DOHH2 (cell line): ENCODE measurements around the gene GLCE.

ENCODE experiments used
- H3F3A ChIP-seq: fragments of 200-600 bp; sonication (generic), shearing (Covaris generic); 2 replicates; pipeline ENCODE4 v1.6.0; 2016; ENCODE audit warnings: antibody characterized with exemption, mild to moderate bottlenecking; ENCODE audit not compliant: control insufficient read depth, insufficient read depth
- H3K27ac ChIP-seq: fragments of 200-600 bp; sonication (generic); 2 replicates; pipeline ENCODE4 v1.5.1; 2014; ENCODE audit warnings: low read depth, mild to moderate bottlenecking, low read length, moderate library complexity
- H3K27me3 ChIP-seq: fragments of 200-600 bp; sonication (generic); 2 replicates; pipeline ENCODE4 v1.6.1; 2014; ENCODE audit warnings: mild to moderate bottlenecking, low read length, mixed read lengths; ENCODE audit not compliant: control insufficient read depth
- H3K36me3 ChIP-seq: fragments of 200-600 bp; sonication (generic); 2 replicates; pipeline ENCODE4 v1.6.1; 2014; ENCODE audit warnings: mild to moderate bottlenecking, low read length, moderate library complexity, mixed read lengths; ENCODE audit not compliant: control insufficient read depth
- H3K4me1 ChIP-seq: fragments of 200-600 bp; sonication (generic); 2 replicates; pipeline ENCODE4 v1.6.1; 2014; ENCODE audit warnings: mild to moderate bottlenecking, low read length, mixed read lengths; ENCODE audit not compliant: control insufficient read depth
- H3K4me2 ChIP-seq: fragments of 200-600 bp; sonication (generic); 2 replicates; pipeline ENCODE4 v1.6.0; 2014; ENCODE audit warnings: mild to moderate bottlenecking, low read length, moderate library complexity
- H3K4me3 ChIP-seq: fragments of 200-600 bp; sonication (generic); 2 replicates; pipeline ENCODE4 v1.5.1; 2014; ENCODE audit warnings: mild to moderate bottlenecking, low read length, mixed read lengths
- H3K79me2 ChIP-seq: fragments of 200-600 bp; sonication (generic); 2 replicates; pipeline ENCODE4 v1.6.1; 2014; ENCODE audit warnings: mild to moderate bottlenecking, low read length, mixed read lengths; ENCODE audit not compliant: control insufficient read depth
- H3K9me2 ChIP-seq: fragments of 200-600 bp; sonication (generic); replicated peaks from 2 replicates; pipeline ENCODE4 v1.6.1; 2014; ENCODE audit warnings: mild to moderate bottlenecking, low read length, mixed read lengths; ENCODE audit not compliant: control insufficient read depth
- H3K9me3 ChIP-seq: fragments of 200-600 bp; sonication (generic); 2 replicates; pipeline ENCODE4 v1.6.1; 2014; ENCODE audit warnings: antibody characterized with exemption, low read length, mixed read lengths; ENCODE audit not compliant: control insufficient read depth, insufficient read depth
- H4K20me1 ChIP-seq: fragments of 200-600 bp; sonication (generic); 2 replicates; pipeline ENCODE4 v1.6.0; 2014; ENCODE audit warnings: low read depth, mild to moderate bottlenecking, antibody characterized with exemption, low read length, moderate library complexity; ENCODE audit not compliant: control insufficient read depth, insufficient read depth
- CTCF ChIP-seq: fragments of 200-600 bp; sonication (generic); IDR thresholded peaks from one replicate; pipeline ENCODE4 v1.5.1; 2014; ENCODE audit warnings: antibody characterized with exemption, mild to moderate bottlenecking, low read depth, low read length; ENCODE audit not compliant: poor library complexity, severe bottlenecking
- EZH2phosphoT487 ChIP-seq: fragments of 200-600 bp; sonication (generic); IDR thresholded peaks from 2 replicates; pipeline ENCODE4 v1.6.1; 2017; ENCODE audit warnings: borderline replicate concordance, mild to moderate bottlenecking, antibody characterized with exemption, low read length, moderate library complexity, mixed read lengths

GLCE gene

DNA sequence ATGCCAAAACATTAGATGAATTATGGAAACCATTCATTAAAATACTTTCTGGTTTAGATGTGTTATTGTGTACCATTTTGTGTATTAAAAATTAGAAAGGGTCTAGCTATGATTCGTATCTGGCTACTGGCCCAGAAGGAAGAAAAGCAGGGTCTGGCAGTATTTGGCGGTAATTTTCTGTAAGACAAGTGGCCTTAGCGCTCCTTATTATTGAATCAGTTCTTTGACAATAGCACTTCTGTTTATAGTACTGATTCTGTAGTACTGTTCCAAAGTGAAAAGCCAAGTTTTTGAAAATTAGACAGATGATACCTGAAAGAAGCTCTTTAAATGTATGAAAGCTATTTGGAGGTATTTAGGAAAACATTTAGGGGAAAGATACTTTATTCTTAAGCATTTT, 10.2 kb downstream of the GLCE start:
- Histone ChIP-seq H3K79me2 (peaks cover 13% of the 10 kb centered on the region), H3K27me3 (no peaks in the 10 kb centered on the region), H4K20me1 (no peaks in the 10 kb centered on the region), H3K4me3 (no peak overlapping the region), H3K36me3 (no peaks in the 10 kb centered on the region), H3K4me2 (no peak overlapping the region), H3K27ac (no peak overlapping the region), H3F3A (no peaks in the 10 kb centered on the region), H3K9me3 (no peaks in the 10 kb centered on the region), H3K9me2 (no peaks in the 10 kb centered on the region), H3K4me1 (peaks cover 4% of the 10 kb centered on the region)
- no peak for TF ChIP-seq CTCF
- TF ChIP-seq EZH2phosphoT487: no peak

- no peaks in the 10 kb centered on the region for H3K27me3 ChIP-seq
- H3K9me2 ChIP-seq: no peaks in the 10 kb centered on the region
- H3F3A ChIP-seq: no peaks in the 10 kb centered on the region
- no peak overlapping the region for H3K4me2 ChIP-seq
- H3K4me3 ChIP-seq: no peak overlapping the region
- peaks cover 2% of the 10 kb centered on the region; the same call in 1 of the 2 replicates for H3K79me2 ChIP-seq
- no peaks in the 10 kb centered on the region for H3K9me3 ChIP-seq
- no peak overlapping the region for H3K27ac ChIP-seq
- TF ChIP-seq CTCF (no peak), EZH2phosphoT487 (no peak)
- H4K20me1 ChIP-seq: no peaks in the 10 kb centered on the region
- no peaks in the 10 kb centered on the region for H3K36me3 ChIP-seq
- no peaks in the 10 kb centered on the region for H3K4me1 ChIP-seq
These were observed 12.4 kb downstream of the GLCE start for GRCh38 chr15:69172847-69173246.

DNA sequence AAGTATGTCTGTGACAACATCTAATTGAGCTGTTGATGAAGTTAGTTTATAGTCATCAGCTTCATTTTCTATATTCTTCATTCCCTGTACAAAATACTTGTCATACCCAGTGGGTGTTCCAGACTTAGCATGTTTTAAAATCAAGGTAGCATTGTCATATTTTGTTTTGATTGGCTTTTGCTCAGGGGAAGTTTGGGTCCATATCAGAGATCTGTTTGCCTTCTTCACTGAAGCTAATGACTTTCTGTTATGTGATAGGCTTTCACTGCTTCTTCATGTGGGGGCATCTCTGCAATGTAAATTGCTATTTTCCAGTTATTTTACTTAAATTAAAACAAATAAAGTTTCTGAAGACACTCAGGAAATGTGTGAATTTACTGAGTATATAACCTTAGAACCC, 15.1 kb downstream of the GLCE start:
- Histone ChIP-seq H3K4me2 (no peak overlapping the region), H3K36me3 (no peaks in the 10 kb centered on the region), H3K9me3 (no peaks in the 10 kb centered on the region), H3K4me3 (no peak overlapping the region), H3K27ac (no peak overlapping the region), H3K27me3 (no peaks in the 10 kb centered on the region), H3K79me2 (0 out of 2 replicates have a peak, but pooled peaks cover 2% of the 10 kb centered on the region), H3K9me2 (no peaks in the 10 kb centered on the region), H3F3A (no peaks in the 10 kb centered on the region), H3K4me1 (no peaks in the 10 kb centered on the region), H4K20me1 (no peaks in the 10 kb centered on the region)
- no peak for TF ChIP-seq EZH2phosphoT487
- no peak for TF ChIP-seq CTCF

- H3K36me3 ChIP-seq: no peaks in the 10 kb centered on the region
- no peaks in the 10 kb centered on the region for H3K9me2 ChIP-seq
- no peak overlapping the region for H3K4me3 ChIP-seq
- no peaks in the 10 kb centered on the region for H3F3A ChIP-seq
- no peak overlapping the region for H3K4me2 ChIP-seq
- no peaks in the 10 kb centered on the region for H3K27me3 ChIP-seq
- no peaks in the 10 kb centered on the region for H3K4me1 ChIP-seq
- TF ChIP-seq CTCF (no peak), EZH2phosphoT487 (no peak)
- no peak overlapping the region for H3K27ac ChIP-seq
- H4K20me1 ChIP-seq: no peaks in the 10 kb centered on the region
- H3K79me2 ChIP-seq: no peaks in the 10 kb centered on the region
- H3K9me3 ChIP-seq: no peaks in the 10 kb centered on the region
These were observed 21.0 kb downstream of the GLCE start for GRCh38 chr15:69181424-69181823.
